ENCODE results near the gene PRKAG2. TPM values are rescaled to one million over a fixed set of nuclear protein-coding genes. Genes with fewer than 3 reads are reported as not detected.

Gene PRKAG2
- total RNA-seq, 1 donor from 2014 or later = 21.1 TPM

- no peak overlapping the region for H3K4me3 ChIP-seq (ENCODE audit: low read depth, low read length)
- H3K27me3 ChIP-seq (ENCODE audit: control insufficient read depth, insufficient read depth, low read length) = no peaks in the 10 kb centered on the region
- no peak for TF ChIP-seq CTCF (IDR thresholded peaks at IDR 0.05; ENCODE audit: insufficient read depth, low read length, poor library complexity, severe bottlenecking)
- no peaks in the 10 kb centered on the region for H3K36me3 ChIP-seq (ENCODE audit: control insufficient read depth, insufficient read depth, low read length)
- no peak for DNase-seq (ENCODE audit: low read depth)
These were observed 26.5 kb upstream of the PRKAG2 start for GRCh38 chr7:151903249-151904032.

- DNase-seq (ENCODE audit: low read depth) = no peak
- H3K4me3 ChIP-seq (ENCODE audit: low read depth, low read length) = no peak overlapping the region
- no peak for TF ChIP-seq CTCF (IDR thresholded peaks at IDR 0.05; ENCODE audit: insufficient read depth, low read length, poor library complexity, severe bottlenecking)
- peaks cover 2% of the 10 kb centered on the region for H3K27me3 ChIP-seq (ENCODE audit: control insufficient read depth, insufficient read depth, low read length)
- H3K36me3 ChIP-seq (ENCODE audit: control insufficient read depth, insufficient read depth, low read length) = no peaks in the 10 kb centered on the region
These were observed 25.4 kb upstream of the PRKAG2 start for GRCh38 chr7:151902311-151902710.

GRCh38 chr7:151901828-151902227, 24.9 kb upstream of the PRKAG2 start:
- no peak for TF ChIP-seq CTCF (IDR thresholded peaks at IDR 0.05; ENCODE audit: insufficient read depth, low read length, poor library complexity, severe bottlenecking)
- DNase-seq (ENCODE audit: low read depth) = no peak
- Histone ChIP-seq H3K27me3 (ENCODE audit: control insufficient read depth, insufficient read depth, low read length) (peaks cover 2% of the 10 kb centered on the region), H3K4me3 (ENCODE audit: low read depth, low read length) (no peak overlapping the region), H3K36me3 (ENCODE audit: control insufficient read depth, insufficient read depth, low read length) (no peaks in the 10 kb centered on the region)

GRCh38 chr7:151900986-151901621, 24.2 kb upstream of the PRKAG2 start:
- peaks cover 2% of the 10 kb centered on the region for H3K27me3 ChIP-seq (ENCODE audit: control insufficient read depth, insufficient read depth, low read length)
- no peak for DNase-seq (ENCODE audit: low read depth)
- no peak overlapping the region for H3K4me3 ChIP-seq (ENCODE audit: low read depth, low read length)
- no peak for TF ChIP-seq CTCF (IDR thresholded peaks at IDR 0.05; ENCODE audit: insufficient read depth, low read length, poor library complexity, severe bottlenecking)
- H3K36me3 ChIP-seq (ENCODE audit: control insufficient read depth, insufficient read depth, low read length) = no peaks in the 10 kb centered on the region

- Histone ChIP-seq H3K4me3 (ENCODE audit: low read depth, low read length) (no peak overlapping the region), H3K27me3 (ENCODE audit: control insufficient read depth, insufficient read depth, low read length) (peaks cover 4% of the 10 kb centered on the region), H3K36me3 (ENCODE audit: control insufficient read depth, insufficient read depth, low read length) (no peaks in the 10 kb centered on the region)
- TF ChIP-seq CTCF (IDR thresholded peaks at IDR 0.05; ENCODE audit: insufficient read depth, low read length, poor library complexity, severe bottlenecking) = no peak
- no peak for DNase-seq (ENCODE audit: low read depth)
These were observed 23.7 kb upstream of the PRKAG2 start for GRCh38 chr7:151900591-151900985.
